ENCODE measurements around the gene CAPZA1. TPM values are rescaled to one million over a fixed set of nuclear protein-coding genes. Genes with fewer than 3 reads are reported as not detected.

CAPZA1 gene
- total RNA-seq = 177 and 183 TPM in 2 replicates
- polyA plus RNA-seq = 60.8 and 77.1 TPM in 2 replicates
- polyA plus RNA-seq (2011; cell fraction: cytosol; rRNA removed) = 98.5 and 100 TPM in 2 replicates
- 116 and 147 TPM in 2 replicates for polyA plus RNA-seq (2011; cell fraction: nucleus; rRNA removed)
- 130 and 174 TPM in 2 replicates for polyA plus RNA-seq (2012)
- polyA minus RNA-seq = 84.3 and 114 TPM in 2 replicates
- 167 TPM for polyA minus RNA-seq (2011; cell fraction: cytosol; rRNA and poly(A)+ RNA removed)
- 98.8 and 149 TPM in 2 replicates for polyA minus RNA-seq (2011; cell fraction: nucleus; rRNA and poly(A)+ RNA removed)
- percentile 97 among the genes with signal in this experiment for Bru-seq, nascent RNA
- BruChase-seq, experiment 1, labeled RNA remaining after a 6-hour chase = percentile 97 among the genes with signal in this experiment
- percentile 96 among the genes with signal in this experiment for BruChase-seq, experiment 2, labeled RNA remaining after a 2-hour chase
- long read RNA-seq, transcript CAPZA1-205 (3 exons, 739 nt) = minor isoform, 6 of 521 reads
- long read RNA-seq, transcript CAPZA1-201 (10 exons, 3,020 nt) = major isoform, 471 of 521 reads
- long read RNA-seq, partial matches to known transcripts = 5 of 521 reads
- long read RNA-seq, other reads (novel, unspliced or antisense) = 38 of 521 reads

DNA sequence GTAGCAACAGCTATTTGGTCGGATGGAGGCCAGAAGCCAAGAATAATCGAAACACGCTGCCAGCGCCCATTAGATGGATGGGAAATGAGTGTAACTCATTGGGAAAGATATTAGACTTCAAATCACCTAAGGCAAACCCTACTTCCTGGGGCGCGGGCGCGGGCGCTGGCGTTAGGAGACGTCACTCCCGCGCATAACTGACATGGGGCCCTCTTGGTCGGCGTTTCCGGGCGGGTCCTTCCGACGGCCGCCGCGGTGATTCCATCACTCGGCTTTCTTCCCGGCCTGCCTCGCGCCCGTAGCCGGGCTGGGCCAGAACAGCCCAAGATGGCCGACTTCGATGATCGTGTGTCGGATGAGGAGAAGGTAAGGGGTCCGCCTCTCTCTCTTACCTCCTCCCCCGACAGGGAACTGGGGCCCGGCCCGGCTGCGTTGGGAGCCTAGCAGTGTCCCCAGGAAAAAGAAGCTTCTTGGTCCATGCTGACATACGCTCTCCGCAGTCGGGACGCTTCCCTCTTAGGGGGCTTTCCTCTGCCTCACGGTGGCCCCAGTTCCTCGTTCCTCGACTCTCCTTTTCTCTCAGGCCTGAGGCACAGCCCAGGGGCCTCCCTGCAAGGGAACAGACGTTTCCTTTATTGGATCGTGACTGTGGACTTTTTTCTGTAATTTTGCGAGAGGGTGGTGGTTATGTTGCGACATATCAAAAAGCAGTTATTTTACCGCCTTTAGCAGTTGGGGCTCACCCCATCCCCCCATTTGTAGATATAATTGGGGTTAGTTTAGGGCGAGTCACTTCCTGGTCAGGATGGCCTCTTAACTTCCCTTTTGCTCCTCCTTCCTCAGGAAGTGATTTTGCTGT, at the start of gene CAPZA1:
TSS of gene CAPZA1 (plus strand) at position 315 of the 859 bp plus-strand sequence. CDS start at position 328, 13 bp downstream.
- intact Hi-C loops (cut with micrococcal nuclease) = loop anchor here (1.0 to 2.0 kb wide), 9 partner anchors 18 to 321 kb away; partner anchors contain the start of genes MOV10 and PPM1J
- Histone ChIP-seq H3K36me3 (ENCODE audit: control insufficient read depth in 2 of 2, extremely low read depth in 1 of 2, insufficient read depth in 2 of 2, low read length in 2 of 2) (no peaks in the 10 kb centered on the region), H3K27me3 (ENCODE audit: control insufficient read depth in 2 of 2, insufficient read depth in 2 of 2, low read length in 2 of 2) (no peaks in the 10 kb centered on the region), H3K4me3 (replicated peaks in 1 of 3; ENCODE audit: insufficient read depth in 1 of 3, low read depth in 1 of 3, low read length in 3 of 3) (peak within 1 kb of the TSS; percentile 94 to 98 (median 98)), H3K79me2 (ENCODE audit: control insufficient read depth, insufficient read depth, low read length) (peaks cover 84% of the 10 kb centered on the region), H4K20me1 (replicated peaks; ENCODE audit: control insufficient read depth, extremely low read depth, insufficient read depth, low read length) (peaks cover 8% of the 10 kb centered on the region), H3K9ac (replicated peaks; ENCODE audit: extremely low read depth, insufficient read depth, low read length) (peak within 1 kb of the TSS; percentile 100), H3K9me3 (replicated peaks; ENCODE audit: control insufficient read depth, insufficient read depth, low read length) (no peaks in the 10 kb centered on the region), H3K27ac (ENCODE audit: insufficient read depth, low read depth, low read length) (peak within 1 kb of the TSS; percentile 91), H2AFZ (ENCODE audit: low read depth, low read length) (peak within 1 kb of the TSS; percentile 52), H3K4me1 (ENCODE audit: control insufficient read depth, extremely low read depth, insufficient read depth, low read length) (peaks cover 32% of the 10 kb centered on the region), H3K4me2 (ENCODE audit: insufficient read depth, low read length) (peak within 1 kb of the TSS; percentile 100), H3K9me1 (replicated peaks; ENCODE audit: control insufficient read depth, extremely low read depth, insufficient read depth, low read length) (no peaks in the 10 kb centered on the region)
- ChIA-PET POLR2A (interaction anchor here (0.6 to 1.0 kb wide), 3 partner anchors 226 to 231 kb away, joined by 3 to 4 read pairs (median 3); no protein-coding TSS in a partner anchor), CTCF (interaction anchor here (0.6 to 3.1 kb wide), 7 partner anchors 8 to 249 kb away, joined by 3 to 14 read pairs (median 3); no protein-coding TSS in a partner anchor)
- peak; percentile 84 for FAIRE-seq
- no TSS peak for BruUV-seq (replicated peaks)
- TF ChIP-seq EZH2 (IDR thresholded peaks at IDR 0.05; ENCODE audit: borderline replicate concordance, low read depth, low read length, severe bottlenecking) = no peak
- peak; percentile 94 for TF ChIP-seq POLR2AphosphoS5 (IDR thresholded peaks at IDR 0.05; ENCODE audit: insufficient read depth, low read depth, low read length)
- TF ChIP-seq FOS (IDR thresholded peaks at IDR 0.05; ENCODE audit: borderline replicate concordance, insufficient read depth, low read length) = peak; percentile 26
- TF ChIP-seq, protein P1, sequence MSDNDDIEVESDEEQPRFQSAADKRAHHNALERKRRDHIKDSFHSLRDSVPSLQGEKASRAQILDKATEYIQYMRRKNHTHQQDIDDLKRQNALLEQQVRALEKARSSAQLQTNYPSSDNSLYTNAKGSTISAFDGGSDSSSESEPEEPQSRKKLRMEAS (IDR thresholded peaks at IDR 0.05; ENCODE audit: insufficient read depth, insufficient read length) = peak; percentile 17
- no peak for TF ChIP-seq MYC (IDR thresholded peaks at IDR 0.05; ENCODE audit: low read depth, low read length)
- TF ChIP-seq POLR2A (IDR thresholded peaks at IDR 0.05; ENCODE audit: low read depth, low read length) = peak; percentile 98
- TF ChIP-seq, protein P2, sequence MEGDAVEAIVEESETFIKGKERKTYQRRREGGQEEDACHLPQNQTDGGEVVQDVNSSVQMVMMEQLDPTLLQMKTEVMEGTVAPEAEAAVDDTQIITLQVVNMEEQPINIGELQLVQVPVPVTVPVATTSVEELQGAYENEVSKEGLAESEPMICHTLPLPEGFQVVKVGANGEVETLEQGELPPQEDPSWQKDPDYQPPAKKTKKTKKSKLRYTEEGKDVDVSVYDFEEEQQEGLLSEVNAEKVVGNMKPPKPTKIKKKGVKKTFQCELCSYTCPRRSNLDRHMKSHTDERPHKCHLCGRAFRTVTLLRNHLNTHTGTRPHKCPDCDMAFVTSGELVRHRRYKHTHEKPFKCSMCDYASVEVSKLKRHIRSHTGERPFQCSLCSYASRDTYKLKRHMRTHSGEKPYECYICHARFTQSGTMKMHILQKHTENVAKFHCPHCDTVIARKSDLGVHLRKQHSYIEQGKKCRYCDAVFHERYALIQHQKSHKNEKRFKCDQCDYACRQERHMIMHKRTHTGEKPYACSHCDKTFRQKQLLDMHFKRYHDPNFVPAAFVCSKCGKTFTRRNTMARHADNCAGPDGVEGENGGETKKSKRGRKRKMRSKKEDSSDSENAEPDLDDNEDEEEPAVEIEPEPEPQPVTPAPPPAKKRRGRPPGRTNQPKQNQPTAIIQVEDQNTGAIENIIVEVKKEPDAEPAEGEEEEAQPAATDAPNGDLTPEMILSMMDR (IDR thresholded peaks at IDR 0.05; ENCODE audit: extremely low read depth in 1 of 2, insufficient read depth in 1 of 2, low read depth in 1 of 2, low read length in 2 of 2) = no peak
- no peak for TF ChIP-seq GATA2 (IDR thresholded peaks at IDR 0.05; ENCODE audit: insufficient read depth, insufficient read length, low read depth, low read length)
- dilution Hi-C loops (cut with MboI; ENCODE audit: extremely low pct_ligation_motif_present, low sequenced_read_pairs) = no loop called here
- DNase-seq (ENCODE audit: low read depth, low spot score) = peak; percentile 94

Measured in endothelial cell of umbilical vein (primary cell).